Omental fat pad (tissue), 4 donors: ENCODE results near the gene CCDC83. TPM values are rescaled to one million over a fixed set of nuclear protein-coding genes. Genes with fewer than 3 reads are reported as not detected.
"Not testable (repeated sequence)": the region's sequence is repeated elsewhere in the genome, so short reads cannot be mapped to it uniquely, and the experiment has no call there.

Source experiments
- ATAC-seq: fragments of 150-250 bp; one replicate; pipeline ENCODE4 v1.9.1; 2016; ENCODE audit warnings: mild to moderate bottlenecking, moderate library complexity; ENCODE audit not compliant: low FRiP score
- DNase-seq: peaks from one replicate; pipeline ENCODE4 v3.0.0-alpha.2; 2019; ENCODE audit warnings: low spot score
- total RNA-seq, 4 donors: library from RNA; depleted of rRNA; stranded (reverse); fragments of >200 nt; gene quantifications; one replicate each; pipeline ENCODE4 v1.1.0, GENCODE V29; 2016
- TF ChIP-seq, protein P1 (sequence below), 3 donors: fragments of 450-650 bp; IDR thresholded peaks; one replicate each; pipeline ENCODE4 v1.5.1; 2016 to 2017; ENCODE audit warnings: antibody characterized with exemption in 3 of 3, mild to moderate bottlenecking in 3 of 3, moderate library complexity in 2 of 3

Gene CCDC83
- total RNA-seq, 4 donors from 2014 or later, result 3.2 TPM; not detected in 3

DNA sequence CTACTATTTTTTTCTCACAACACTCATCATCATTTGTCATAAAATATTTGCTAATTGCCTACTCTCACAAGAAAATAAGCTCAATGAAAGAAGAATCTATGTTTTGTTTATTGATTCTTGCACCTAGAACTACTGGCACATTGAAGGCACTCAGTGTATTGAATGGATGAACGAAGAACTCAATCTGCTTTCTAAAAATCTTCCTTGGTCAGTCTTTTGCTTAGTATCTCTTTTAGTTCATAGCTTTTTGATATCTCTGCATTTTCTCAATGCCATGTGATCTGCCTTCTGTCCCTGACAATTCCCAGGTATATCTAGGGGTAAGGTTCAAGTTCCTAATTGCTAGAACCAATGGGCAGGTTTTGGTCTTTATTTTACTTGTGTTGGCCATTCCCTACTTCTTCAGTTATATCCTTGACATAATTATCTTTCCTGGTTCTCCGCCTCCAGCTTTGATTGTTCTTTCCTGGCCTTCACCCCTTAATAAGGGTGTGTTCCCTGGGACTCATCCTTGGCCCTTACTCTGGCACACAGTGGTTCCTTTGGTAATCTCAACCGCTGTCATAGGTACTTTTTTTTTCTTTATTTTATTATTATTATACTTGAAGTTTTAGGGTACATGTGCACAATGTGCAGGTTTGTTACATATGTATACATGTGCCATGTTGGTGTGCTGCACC is 96.4 kb downstream of the CCDC83 start:
- no peak for DNase-seq
- ATAC-seq, result no peak
- TF ChIP-seq, protein P1, sequence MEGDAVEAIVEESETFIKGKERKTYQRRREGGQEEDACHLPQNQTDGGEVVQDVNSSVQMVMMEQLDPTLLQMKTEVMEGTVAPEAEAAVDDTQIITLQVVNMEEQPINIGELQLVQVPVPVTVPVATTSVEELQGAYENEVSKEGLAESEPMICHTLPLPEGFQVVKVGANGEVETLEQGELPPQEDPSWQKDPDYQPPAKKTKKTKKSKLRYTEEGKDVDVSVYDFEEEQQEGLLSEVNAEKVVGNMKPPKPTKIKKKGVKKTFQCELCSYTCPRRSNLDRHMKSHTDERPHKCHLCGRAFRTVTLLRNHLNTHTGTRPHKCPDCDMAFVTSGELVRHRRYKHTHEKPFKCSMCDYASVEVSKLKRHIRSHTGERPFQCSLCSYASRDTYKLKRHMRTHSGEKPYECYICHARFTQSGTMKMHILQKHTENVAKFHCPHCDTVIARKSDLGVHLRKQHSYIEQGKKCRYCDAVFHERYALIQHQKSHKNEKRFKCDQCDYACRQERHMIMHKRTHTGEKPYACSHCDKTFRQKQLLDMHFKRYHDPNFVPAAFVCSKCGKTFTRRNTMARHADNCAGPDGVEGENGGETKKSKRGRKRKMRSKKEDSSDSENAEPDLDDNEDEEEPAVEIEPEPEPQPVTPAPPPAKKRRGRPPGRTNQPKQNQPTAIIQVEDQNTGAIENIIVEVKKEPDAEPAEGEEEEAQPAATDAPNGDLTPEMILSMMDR (IDR thresholded peaks at IDR 0.05), result no peak

DNA sequence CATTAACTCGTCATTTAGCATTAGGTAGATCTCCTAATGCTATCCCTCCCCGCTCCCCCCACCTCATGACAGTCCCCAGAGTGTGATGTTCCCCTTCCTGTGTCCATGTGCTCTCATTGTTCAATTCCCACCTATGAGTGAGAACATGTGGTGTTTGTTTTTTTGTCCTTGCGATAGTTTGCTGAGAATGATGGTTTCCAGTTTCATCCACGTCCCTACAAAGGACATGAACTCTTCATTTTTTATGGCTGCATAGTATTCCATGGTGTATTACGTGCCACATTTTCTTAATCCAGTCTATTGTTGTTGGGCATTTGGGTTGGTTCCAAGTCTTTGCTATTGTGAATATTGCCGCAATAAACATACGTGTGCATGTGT is 96.9 kb downstream of the CCDC83 start:
- DNase-seq, ATAC-seq: not testable (repeated sequence)

DNA sequence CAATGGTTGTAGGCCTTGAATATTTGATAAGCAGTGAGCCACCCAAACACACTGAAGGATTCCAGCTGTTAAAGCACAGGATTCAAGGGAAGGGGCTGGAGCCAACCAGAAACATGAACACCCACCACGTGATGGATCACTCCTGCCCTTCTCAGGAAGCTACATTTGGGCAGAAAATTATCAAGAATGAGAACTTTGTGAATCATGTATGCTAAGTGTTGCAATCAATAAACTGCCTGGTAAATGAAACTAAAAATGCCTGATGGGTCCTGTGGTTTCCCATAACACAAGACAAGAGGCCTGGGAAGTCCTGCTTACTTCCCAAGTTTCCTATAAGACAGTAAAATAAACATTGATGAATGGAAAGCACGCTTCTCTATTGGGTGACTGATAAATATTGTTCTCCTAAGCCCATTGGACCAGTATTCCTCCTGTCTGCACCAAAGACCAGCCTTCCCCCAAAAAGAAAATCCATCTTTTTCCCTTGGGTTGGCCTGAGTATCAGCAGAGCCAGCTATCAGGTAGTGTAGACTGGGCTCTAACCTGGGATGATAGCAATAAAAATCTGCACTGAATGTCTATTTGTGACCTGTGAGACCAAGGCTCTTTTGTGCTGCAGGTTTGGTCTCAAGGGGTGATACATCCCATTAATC is 98.4 kb downstream of the CCDC83 start:
- DNase-seq (no peak), ATAC-seq (peak; percentile 21)
- TF ChIP-seq, protein P1 (IDR thresholded peaks at IDR 0.05), result no peak

DNA sequence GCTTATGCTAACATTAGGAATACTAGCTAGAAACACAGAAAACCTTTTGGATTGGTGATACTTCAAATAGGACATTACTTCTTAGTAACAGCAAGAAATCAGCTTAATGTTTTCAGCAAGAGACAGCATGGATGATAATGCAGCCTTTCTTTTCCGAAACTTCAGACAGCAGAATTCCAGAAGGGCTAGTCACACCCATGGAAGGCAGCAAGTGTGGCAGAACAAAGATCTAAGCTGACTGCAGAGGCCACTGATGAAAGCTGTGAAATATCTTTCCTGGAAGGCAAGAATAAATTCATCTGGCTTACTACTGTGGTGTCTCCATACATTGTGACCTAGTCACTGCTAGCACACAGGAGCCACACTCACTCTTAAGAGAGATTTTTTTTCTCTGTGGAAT is 100.3 kb downstream of the CCDC83 start:
- no peak for DNase-seq

DNA sequence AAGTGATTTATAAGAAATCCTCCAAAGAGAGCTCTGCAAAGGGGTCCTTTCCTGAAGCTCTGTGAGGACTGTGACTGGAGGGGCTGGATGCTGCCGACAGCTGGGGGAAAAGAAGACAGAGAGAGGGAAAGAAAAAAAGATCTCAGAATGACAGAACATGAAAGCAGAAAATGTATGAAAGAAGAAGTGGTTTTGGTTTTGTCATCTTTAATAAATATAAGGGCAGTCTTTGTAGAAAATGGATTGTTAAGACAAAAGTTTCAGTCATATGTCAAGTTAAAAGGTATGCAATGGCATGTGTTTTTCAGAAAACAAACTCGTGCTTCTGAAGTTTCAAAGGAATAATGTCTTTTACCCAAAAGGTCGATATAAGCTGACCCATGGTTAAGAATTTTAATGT is 105.5 kb downstream of the CCDC83 start:
- no peak for ATAC-seq
- DNase-seq, result no peak
- TF ChIP-seq, protein P1 (IDR thresholded peaks at IDR 0.05), result no peak

More for the DNA sequence above, 100.3 kb downstream of the CCDC83 start:
- TF ChIP-seq, protein P1 (IDR thresholded peaks at IDR 0.05), result no peak
- ATAC-seq, result peak; percentile 66

DNA sequence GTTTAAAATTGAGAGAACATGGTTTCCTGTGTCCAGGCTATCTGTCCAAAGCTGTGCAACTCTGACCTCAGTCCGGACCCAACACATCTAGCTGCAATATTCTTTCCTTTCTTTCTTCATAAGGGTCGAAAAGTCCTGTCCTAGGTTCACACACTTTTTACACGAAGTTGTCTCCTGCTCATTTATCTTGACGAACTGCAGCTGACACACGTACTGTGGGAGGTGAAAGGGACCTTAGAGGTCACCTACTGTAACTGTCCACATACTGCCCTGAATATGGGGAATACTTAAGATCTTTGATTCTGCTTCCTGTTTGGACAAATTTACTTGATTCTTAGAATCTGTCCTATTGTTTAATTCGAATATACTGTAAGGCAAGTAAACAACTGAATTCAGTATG is 105.9 kb downstream of the CCDC83 start:
- no peak for ATAC-seq
- DNase-seq, result no peak
- TF ChIP-seq, protein P1 (IDR thresholded peaks at IDR 0.05), result no peak

DNA sequence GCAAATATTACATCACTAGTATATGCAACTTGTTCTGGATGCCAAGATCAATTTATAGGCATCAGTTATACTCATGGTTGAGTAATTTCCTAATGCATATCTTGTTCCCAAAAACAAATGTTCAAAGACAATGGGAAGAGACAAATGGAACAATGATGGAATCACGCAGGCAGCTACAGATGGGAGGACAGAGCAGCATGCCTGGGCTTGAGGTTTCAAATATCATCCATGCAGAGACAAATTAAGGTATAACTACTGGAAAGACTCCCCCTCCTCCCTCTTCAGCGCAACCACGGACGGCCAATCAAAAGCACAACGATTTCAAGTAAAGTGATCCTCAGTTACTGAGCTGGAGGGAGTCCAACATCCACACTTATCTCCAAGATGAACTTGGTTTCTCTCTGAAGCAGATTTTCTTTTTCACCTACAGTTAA is 106.8 kb downstream of the CCDC83 start:
- DNase-seq (no peak), ATAC-seq (no peak)
- TF ChIP-seq, protein P1 (IDR thresholded peaks at IDR 0.05), result no peak
